ENCODE results near the gene BEND2.
"Not testable (repeated sequence)": the region's sequence is repeated elsewhere in the genome, so short reads cannot be mapped to it uniquely, and the experiment has no call there.

Gene BEND2

GRCh38 chrX:18220786-18221185 is at the start of gene BEND2:
Gene BEND2, minus strand, starts transcription at chrX:18220886. Its CDS starts 136 bp downstream, at chrX:18220750.
- no peak for DNase-seq

- DNase-seq: no peak
Observed at GRCh38 chrX:18255059-18255458, 34.4 kb upstream of the BEND2 start.

- DNase-seq: no peak
Observed at GRCh38 chrX:18252644-18253359, 32.1 kb upstream of the BEND2 start.

- not testable (repeated sequence) for DNase-seq
Observed at GRCh38 chrX:18229646-18230045, 9.0 kb upstream of the BEND2 start.

GRCh38 chrX:18228069-18228468 is 7.4 kb upstream of the BEND2 start:
- no peak for DNase-seq

- no peak for DNase-seq
Observed at GRCh38 chrX:18227458-18227857, 6.8 kb upstream of the BEND2 start.

GRCh38 chrX:18210470-18210869 is 10.2 kb downstream of the BEND2 start:
- DNase-seq: peak; percentile 41

GRCh38 chrX:18206657-18207056 is 14.0 kb downstream of the BEND2 start:
- DNase-seq: no peak

- DNase-seq: no peak
Observed at GRCh38 chrX:18203631-18204030, 17.1 kb downstream of the BEND2 start.

- no peak for DNase-seq
Observed at GRCh38 chrX:18194688-18195087, 26.0 kb downstream of the BEND2 start.

- no peak for DNase-seq
Observed at GRCh38 chrX:18179446-18179845, 41.2 kb downstream of the BEND2 start.

GRCh38 chrX:18174971-18175370 is 45.7 kb downstream of the BEND2 start:
- DNase-seq: no peak

GRCh38 chrX:18174209-18174608 is 46.5 kb downstream of the BEND2 start:
- no peak for DNase-seq

- peak; percentile 80 for DNase-seq
Observed at GRCh38 chrX:18173494-18174180, 47.0 kb downstream of the BEND2 start.

- DNase-seq: peak; percentile 17
Observed at GRCh38 chrX:18172970-18173369, 47.7 kb downstream of the BEND2 start.

- no peak for DNase-seq
Observed at GRCh38 chrX:18170910-18171309, 49.8 kb downstream of the BEND2 start.

- DNase-seq: no peak
Observed at GRCh38 chrX:18166068-18166467, 54.6 kb downstream of the BEND2 start.

GRCh38 chrX:18160369-18160768 is 60.3 kb downstream of the BEND2 start:
- no peak for DNase-seq

GRCh38 chrX:18158963-18159362 is 61.7 kb downstream of the BEND2 start:
- DNase-seq: no peak

GRCh38 chrX:18151649-18152048 is 69.0 kb downstream of the BEND2 start:
- DNase-seq: no peak

GRCh38 chrX:18151157-18151556 is 69.5 kb downstream of the BEND2 start:
- DNase-seq: no peak

GRCh38 chrX:18149454-18149853 is 71.2 kb downstream of the BEND2 start:
- DNase-seq: no peak

GRCh38 chrX:18146954-18147353 is 73.7 kb downstream of the BEND2 start:
- DNase-seq: peak; percentile 39

- DNase-seq: no peak
Observed at GRCh38 chrX:18146009-18146408, 74.7 kb downstream of the BEND2 start.

GRCh38 chrX:18136816-18137215 is 83.9 kb downstream of the BEND2 start:
- no peak for DNase-seq

Measured in OCI-M1 (cell line).